Measurements from ENCODE around the gene YBEY.

YBEY gene

GRCh38 chr21:46326110-46326703 is 40.1 kb downstream of the YBEY start:
- DNase-seq (ENCODE audit: low read depth in 2 of 2): no peak

DNA sequence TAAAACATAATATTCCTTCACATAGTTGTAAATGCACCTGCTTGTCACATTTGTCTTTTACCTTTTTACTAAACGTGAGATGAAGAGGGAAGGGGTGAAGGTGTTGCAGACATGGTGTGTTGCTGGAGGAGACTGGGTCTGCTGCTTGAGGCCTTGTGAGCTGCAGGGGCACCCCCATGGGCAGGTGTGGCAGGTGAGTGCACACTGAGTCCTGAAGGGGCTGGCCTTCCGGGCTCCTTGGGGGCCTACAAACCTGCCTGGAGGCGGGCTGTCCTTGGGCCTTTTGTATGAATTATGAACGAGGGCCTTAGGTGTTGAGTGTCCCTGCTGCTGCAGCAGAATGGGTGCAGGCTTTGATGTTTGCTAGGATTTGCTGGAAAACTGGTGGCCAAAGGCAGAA is 41.6 kb downstream of the YBEY start:
- DNase-seq (ENCODE audit: low read depth in 2 of 2): no peak

- no peak for DNase-seq (ENCODE audit: low read depth in 2 of 2)
Measured at GRCh38 chr21:46328151-46328550, 42.0 kb downstream of the YBEY start.

- no peak for DNase-seq (ENCODE audit: low read depth in 2 of 2)
Measured at GRCh38 chr21:46329796-46330195, 43.7 kb downstream of the YBEY start.

GRCh38 chr21:46334351-46335140 is 48.4 kb downstream of the YBEY start:
- no peak for DNase-seq (ENCODE audit: low read depth in 2 of 2)

- DNase-seq (ENCODE audit: low read depth in 2 of 2): no peak
Measured at GRCh38 chr21:46336603-46337002, 50.5 kb downstream of the YBEY start.

DNA sequence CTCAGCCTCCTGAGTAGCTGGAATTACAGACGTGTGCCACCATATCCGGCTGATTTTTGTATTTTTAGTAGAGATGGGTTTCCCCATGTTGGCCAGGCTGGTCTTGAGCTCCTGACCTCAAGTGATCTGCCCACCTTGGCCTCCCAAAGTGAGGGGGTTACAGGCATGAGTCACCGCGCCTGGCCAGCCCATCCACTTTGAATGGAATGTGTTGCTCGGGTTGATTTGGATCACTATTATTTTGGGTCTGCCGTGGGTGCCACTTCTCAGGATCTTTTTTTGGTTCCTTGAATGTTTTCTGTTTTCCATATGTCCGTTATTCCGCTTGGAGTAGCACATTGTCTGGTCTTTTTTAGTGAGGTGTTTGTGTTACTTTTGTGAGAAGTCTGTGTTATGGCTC is 54.9 kb downstream of the YBEY start:
- DNase-seq (ENCODE audit: low read depth in 2 of 2): no peak

DNA sequence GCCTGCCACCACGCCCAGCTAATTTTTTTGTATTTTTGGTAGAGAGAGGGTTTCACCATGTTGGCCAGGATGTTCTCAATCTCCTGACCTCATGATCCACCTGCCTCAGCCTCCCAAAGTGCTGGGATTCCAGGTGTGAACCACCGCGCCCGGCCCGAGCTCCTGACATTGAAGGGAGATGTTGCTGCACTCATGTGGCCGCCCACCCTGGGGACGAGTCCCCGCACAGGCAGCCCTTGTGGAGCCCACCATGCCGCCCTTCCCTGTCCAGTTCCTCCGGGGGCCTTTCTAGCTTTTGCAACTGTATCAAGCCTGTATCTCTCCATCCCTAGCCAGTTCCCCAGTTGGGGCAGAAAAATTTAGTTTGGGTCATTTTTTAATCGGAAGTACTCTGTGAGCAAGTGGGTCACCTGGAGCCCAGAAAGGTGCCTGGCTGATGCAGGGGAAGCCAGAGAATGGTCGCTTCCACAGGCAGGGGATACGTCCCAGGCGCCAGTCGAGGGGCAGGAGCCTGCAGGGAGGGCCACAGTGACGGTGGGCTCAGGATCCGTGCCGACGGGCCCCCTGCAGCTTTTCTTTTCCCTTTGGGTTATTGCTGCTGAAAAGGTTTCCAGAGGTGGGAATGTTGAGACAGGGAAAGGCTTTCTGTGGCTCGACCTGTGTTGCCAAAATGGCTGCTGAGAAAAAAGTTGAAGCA is 58.2 kb downstream of the YBEY start:
- DNase-seq (ENCODE audit: low read depth in 2 of 2): no peak

DNA sequence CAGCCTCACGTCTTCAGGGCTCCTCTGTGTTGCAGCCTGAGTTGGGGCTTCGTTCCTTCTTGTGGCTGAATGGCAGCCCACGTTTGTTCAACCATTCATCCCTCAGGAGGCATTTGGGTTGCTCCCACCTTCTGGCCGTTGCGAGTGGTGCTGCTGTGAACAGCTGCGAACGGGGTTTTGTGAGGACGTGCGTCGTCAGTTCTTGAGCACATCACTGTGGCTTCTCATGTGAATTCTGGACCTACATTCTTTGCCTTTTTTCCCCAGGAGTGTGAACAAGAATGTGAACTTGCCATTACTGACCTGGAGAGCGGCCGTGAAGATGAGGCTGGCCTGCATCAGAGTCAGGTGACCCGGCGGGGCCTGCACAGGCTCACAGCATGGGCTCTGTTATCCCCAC is 59.7 kb downstream of the YBEY start:
- DNase-seq (ENCODE audit: low read depth in 2 of 2): no peak

DNA sequence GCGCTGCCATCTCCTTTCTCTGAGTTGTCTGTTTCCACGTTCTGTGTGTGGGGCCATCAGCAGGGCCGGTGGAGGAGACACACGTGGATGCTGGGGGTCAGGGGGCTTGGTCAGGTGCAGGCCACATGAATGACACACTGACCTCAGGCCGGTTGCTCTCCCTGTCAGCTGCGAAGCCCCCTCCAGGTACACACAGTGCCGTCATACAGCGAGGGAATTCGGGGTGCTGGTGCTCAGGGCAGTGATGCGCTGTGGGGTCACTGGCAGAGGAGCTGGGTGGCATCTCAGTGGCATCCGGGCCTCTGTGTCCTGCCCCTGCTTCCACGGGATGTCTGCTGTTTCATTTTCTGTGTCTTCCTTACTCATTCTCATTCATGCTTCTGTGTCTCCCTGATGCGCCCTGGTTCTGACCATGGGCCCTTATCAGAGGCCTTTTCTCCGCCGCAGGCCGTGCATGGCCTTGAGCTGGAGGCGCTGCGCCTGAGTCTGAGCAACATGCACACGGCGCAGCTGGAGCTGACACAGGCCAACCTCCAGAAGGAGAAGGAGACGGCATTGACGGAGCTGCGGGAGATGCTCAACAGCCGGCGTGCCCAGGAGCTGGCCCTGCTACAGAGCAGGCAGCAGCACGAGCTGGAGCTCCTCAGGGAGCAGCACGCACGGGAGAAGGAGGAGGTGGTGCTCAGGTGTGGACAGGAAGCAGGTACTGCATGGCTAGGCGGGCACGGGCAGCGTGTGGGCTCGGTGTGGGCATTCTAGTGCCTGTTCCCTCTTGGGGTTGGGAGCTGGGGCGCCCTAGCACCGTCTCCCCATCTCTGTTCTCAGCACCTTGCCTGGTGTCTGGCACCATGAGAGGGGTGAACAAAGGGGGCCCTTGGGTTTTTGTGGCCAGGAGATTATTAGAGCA is 60.4 kb downstream of the YBEY start:
- DNase-seq (ENCODE audit: low read depth in 2 of 2): no peak

- no peak for DNase-seq (ENCODE audit: low read depth in 2 of 2)
Measured at GRCh38 chr21:46347203-46347550, 61.0 kb downstream of the YBEY start.
